Measurements from ENCODE around the gene FERMT3.
A peak's percentile ranks its signal among the peaks of the same experiment; 100 is the strongest.
"Not testable (repeated sequence)": the region's sequence is repeated elsewhere in the genome, so short reads cannot be mapped to it uniquely, and the experiment has no call there.

The FERMT3 gene

GRCh38 chr11:64237484-64237951 is 31.0 kb downstream of the FERMT3 start:
- no peak for DNase-seq

GRCh38 chr11:64238076-64238475 is 31.6 kb downstream of the FERMT3 start:
- no peak for DNase-seq

- DNase-seq = no peak
Observed at GRCh38 chr11:64238999-64239398, 32.5 kb downstream of the FERMT3 start.

- no peak for DNase-seq
Observed at GRCh38 chr11:64239662-64240434, 33.3 kb downstream of the FERMT3 start.

GRCh38 chr11:64240435-64241240 is 34.1 kb downstream of the FERMT3 start, which contains the start of gene FKBP2:
Gene FKBP2, plus strand, starts transcription at chr11:64241095. Its CDS starts 1,293 bp downstream, at chr11:64242388.
- peak; percentile 87 for DNase-seq

GRCh38 chr11:64241241-64241490 is 34.6 kb downstream of the FERMT3 start:
- DNase-seq = peak; percentile 88

GRCh38 chr11:64241491-64242374 is 35.2 kb downstream of the FERMT3 start:
- no peak for DNase-seq

- no peak for DNase-seq
Observed at GRCh38 chr11:64243236-64243854, 36.8 kb downstream of the FERMT3 start.

GRCh38 chr11:64244107-64244506 is 37.6 kb downstream of the FERMT3 start:
- no peak for DNase-seq

- DNase-seq = no peak
Observed at GRCh38 chr11:64244966-64245365, 38.4 kb downstream of the FERMT3 start.

- DNase-seq = no peak
Observed at GRCh38 chr11:64245401-64245796, 38.9 kb downstream of the FERMT3 start.

- no peak for DNase-seq
Observed at GRCh38 chr11:64245797-64246620, 39.5 kb downstream of the FERMT3 start.

GRCh38 chr11:64246621-64246870 is 40.0 kb downstream of the FERMT3 start:
- DNase-seq = not testable (repeated sequence)

GRCh38 chr11:64246871-64247728 is 40.6 kb downstream of the FERMT3 start, which contains the start of gene PPP1R14B:
Gene PPP1R14B, minus strand, starts transcription at chr11:64246943. Its CDS starts 270 bp downstream, at chr11:64246673.
- DNase-seq = peak; percentile 46

GRCh38 chr11:64247729-64248531 is 41.4 kb downstream of the FERMT3 start:
- no peak for DNase-seq

- no peak for DNase-seq
Observed at GRCh38 chr11:64248578-64248977, 42.1 kb downstream of the FERMT3 start.

GRCh38 chr11:64249038-64249437 is 42.5 kb downstream of the FERMT3 start:
- no peak for DNase-seq

GRCh38 chr11:64249563-64250414 is 43.3 kb downstream of the FERMT3 start:
- no peak for DNase-seq

GRCh38 chr11:64250415-64251015 is 44.0 kb downstream of the FERMT3 start:
- no peak for DNase-seq
